ENCODE measurements around the gene ELMO1.

Gene ELMO1

DNA sequence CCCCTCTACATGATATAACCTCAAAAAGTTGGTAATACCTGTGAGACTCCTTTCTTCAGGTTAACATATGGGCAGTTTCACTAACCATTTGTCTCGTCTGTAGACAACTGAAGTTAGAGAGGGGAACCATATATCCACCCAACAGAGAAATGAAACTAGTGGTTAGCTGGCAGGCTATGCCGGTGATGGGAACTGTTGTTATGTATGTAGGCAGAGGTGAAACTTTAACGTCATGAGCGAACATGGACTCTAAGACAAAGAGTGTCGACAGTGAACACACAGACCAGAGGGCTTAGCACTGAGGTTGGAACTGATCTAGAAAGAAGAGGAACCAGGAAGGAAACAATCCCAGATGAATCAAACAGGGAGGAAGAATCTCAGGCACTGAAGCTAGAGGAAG, 112.4 kb downstream of the ELMO1 start:
- no peak overlapping the region for H3K4me3 ChIP-seq (ENCODE audit: low read depth in 1 of 2, low read length in 2 of 2)
- ATAC-seq (ENCODE audit: insufficient read depth, low read depth) = no peak

DNA sequence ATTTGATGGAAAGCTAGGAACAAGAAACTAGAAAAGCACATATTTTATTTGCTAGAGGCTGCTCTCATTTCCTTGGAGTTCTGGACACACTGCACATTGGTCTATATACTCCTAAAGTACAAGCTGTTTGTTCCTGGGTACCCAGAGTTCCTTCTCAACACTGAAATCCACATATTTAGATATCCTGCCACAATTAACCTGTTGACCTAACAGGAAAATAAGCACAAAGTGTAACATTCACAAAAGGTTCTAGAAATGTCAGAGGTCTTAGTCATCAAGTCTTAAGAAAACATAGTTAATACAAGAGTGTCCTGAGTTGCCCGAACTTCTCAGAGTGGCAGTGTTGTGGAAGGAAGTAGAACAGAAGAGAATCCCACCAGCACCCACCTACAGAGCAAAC, 115.6 kb downstream of the ELMO1 start:
- no peak overlapping the region for H3K9ac ChIP-seq (ENCODE audit: low read depth, low read length)
- no peak overlapping the region for H3K4me3 ChIP-seq (ENCODE audit: low read depth in 1 of 2, low read length in 2 of 2)
- no peaks in the 10 kb centered on the region for H3K4me1 ChIP-seq (ENCODE audit: insufficient read depth, low read length)
- H3K27me3 ChIP-seq (ENCODE audit: insufficient read depth, low read length, poor library complexity) = no peaks in the 10 kb centered on the region
- no peak overlapping the region for H3K4me2 ChIP-seq (ENCODE audit: insufficient read depth, low read length)
- peaks cover 60% of the 10 kb centered on the region for H3K36me3 ChIP-seq (ENCODE audit: insufficient read depth, low read length)
- TF ChIP-seq EZH2 (IDR thresholded peaks at IDR 0.05; ENCODE audit: borderline replicate concordance, low read depth, low read length, severe bottlenecking) = no peak
- TF ChIP-seq, protein P1, sequence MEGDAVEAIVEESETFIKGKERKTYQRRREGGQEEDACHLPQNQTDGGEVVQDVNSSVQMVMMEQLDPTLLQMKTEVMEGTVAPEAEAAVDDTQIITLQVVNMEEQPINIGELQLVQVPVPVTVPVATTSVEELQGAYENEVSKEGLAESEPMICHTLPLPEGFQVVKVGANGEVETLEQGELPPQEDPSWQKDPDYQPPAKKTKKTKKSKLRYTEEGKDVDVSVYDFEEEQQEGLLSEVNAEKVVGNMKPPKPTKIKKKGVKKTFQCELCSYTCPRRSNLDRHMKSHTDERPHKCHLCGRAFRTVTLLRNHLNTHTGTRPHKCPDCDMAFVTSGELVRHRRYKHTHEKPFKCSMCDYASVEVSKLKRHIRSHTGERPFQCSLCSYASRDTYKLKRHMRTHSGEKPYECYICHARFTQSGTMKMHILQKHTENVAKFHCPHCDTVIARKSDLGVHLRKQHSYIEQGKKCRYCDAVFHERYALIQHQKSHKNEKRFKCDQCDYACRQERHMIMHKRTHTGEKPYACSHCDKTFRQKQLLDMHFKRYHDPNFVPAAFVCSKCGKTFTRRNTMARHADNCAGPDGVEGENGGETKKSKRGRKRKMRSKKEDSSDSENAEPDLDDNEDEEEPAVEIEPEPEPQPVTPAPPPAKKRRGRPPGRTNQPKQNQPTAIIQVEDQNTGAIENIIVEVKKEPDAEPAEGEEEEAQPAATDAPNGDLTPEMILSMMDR (IDR thresholded peaks at IDR 0.05; ENCODE audit: borderline replicate concordance, extremely low read depth, low read length, poor library complexity, severe bottlenecking) = no peak
- H2AFZ ChIP-seq (ENCODE audit: low read depth, low read length) = no peak overlapping the region
- H3K27ac ChIP-seq (ENCODE audit: low read length) = no peak overlapping the region
- H3K79me2 ChIP-seq (ENCODE audit: insufficient read depth, low read length) = peaks cover 82% of the 10 kb centered on the region
- ATAC-seq (ENCODE audit: insufficient read depth, low read depth) (no peak), DNase-seq (no peak)
- H3K9me3 ChIP-seq (ENCODE audit: insufficient read depth, low read length, severe bottlenecking) = no peaks in the 10 kb centered on the region
- H4K20me1 ChIP-seq (ENCODE audit: insufficient read depth, low read length) = peaks cover 28% of the 10 kb centered on the region; the same call in 1 of the 2 replicates

More for the DNA sequence above, 112.4 kb downstream of the ELMO1 start:
- H3K27ac ChIP-seq (ENCODE audit: low read length) = no peak overlapping the region
- peaks cover 25% of the 10 kb centered on the region for H3K4me1 ChIP-seq (ENCODE audit: insufficient read depth, low read length)
- peaks cover 58% of the 10 kb centered on the region for H3K36me3 ChIP-seq (ENCODE audit: insufficient read depth, low read length)
- H3K4me2 ChIP-seq (ENCODE audit: insufficient read depth, low read length) = no peak overlapping the region
- no peaks in the 10 kb centered on the region for H3K27me3 ChIP-seq (ENCODE audit: insufficient read depth, low read length, poor library complexity)
- H2AFZ ChIP-seq (ENCODE audit: low read depth, low read length) = no peak overlapping the region
- peaks cover 34% of the 10 kb centered on the region; the same call in 1 of the 2 replicates for H4K20me1 ChIP-seq (ENCODE audit: insufficient read depth, low read length)
- H3K9ac ChIP-seq (ENCODE audit: low read depth, low read length) = no peak overlapping the region
- H3K79me2 ChIP-seq (ENCODE audit: insufficient read depth, low read length) = peaks cover 93% of the 10 kb centered on the region
- DNase-seq = no peak
- H3K9me3 ChIP-seq (ENCODE audit: insufficient read depth, low read length, severe bottlenecking) = no peaks in the 10 kb centered on the region
- TF ChIP-seq EZH2 (IDR thresholded peaks at IDR 0.05; ENCODE audit: borderline replicate concordance, low read depth, low read length, severe bottlenecking) = no peak
- TF ChIP-seq, protein P1 (IDR thresholded peaks at IDR 0.05; ENCODE audit: borderline replicate concordance, extremely low read depth, low read length, poor library complexity, severe bottlenecking) = no peak

DNA sequence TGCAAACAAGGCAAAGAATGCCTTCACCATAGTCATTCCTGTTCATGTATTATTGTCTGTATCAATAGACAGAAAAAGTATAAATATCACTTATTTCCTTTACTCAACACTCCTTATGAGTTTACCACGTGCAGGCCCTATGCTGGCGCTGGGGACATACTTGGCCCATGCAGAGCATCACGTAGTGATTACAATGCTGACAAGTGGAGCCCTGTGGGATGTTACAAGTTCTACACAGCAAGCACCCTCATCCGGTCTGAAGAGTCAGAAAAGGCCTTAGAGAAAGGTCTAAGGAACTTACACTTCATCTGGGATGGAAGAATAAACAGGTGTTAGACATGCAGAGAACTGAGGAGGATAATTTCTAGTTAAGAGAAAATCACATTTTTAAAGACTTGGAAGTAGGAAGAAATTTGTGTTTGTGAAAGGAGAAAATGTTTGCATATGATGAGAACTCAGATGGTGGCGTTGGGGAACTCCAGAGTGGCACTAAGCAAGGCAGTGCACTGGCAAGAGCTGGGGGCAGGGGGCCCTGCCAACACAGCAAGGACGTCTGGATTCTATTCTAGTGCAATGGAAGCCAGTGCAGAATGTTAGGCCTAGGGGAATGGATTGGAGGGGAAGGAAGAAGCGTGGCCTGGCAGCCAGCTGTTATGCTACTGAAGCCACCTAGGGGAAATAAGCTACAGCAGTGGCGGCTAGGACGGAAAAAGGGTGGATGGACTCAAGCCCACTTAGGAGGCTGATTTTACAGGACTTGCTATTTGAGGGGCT, 116.2 kb downstream of the ELMO1 start:
- DNase-seq (no peak), ATAC-seq (ENCODE audit: insufficient read depth, low read depth) (no peak)
- no peak overlapping the region for H3K4me2 ChIP-seq (ENCODE audit: insufficient read depth, low read length)
- no peak overlapping the region for H3K4me3 ChIP-seq (ENCODE audit: low read depth in 1 of 2, low read length in 2 of 2)
- H3K4me1 ChIP-seq (ENCODE audit: insufficient read depth, low read length) = no peaks in the 10 kb centered on the region
- H4K20me1 ChIP-seq (ENCODE audit: insufficient read depth, low read length) = peaks cover 24% of the 10 kb centered on the region; the same call in 1 of the 2 replicates
- H3K27me3 ChIP-seq (ENCODE audit: insufficient read depth, low read length, poor library complexity) = no peaks in the 10 kb centered on the region
- H2AFZ ChIP-seq (ENCODE audit: low read depth, low read length) = no peak overlapping the region
- no peak overlapping the region for H3K9ac ChIP-seq (ENCODE audit: low read depth, low read length)
- TF ChIP-seq, protein P1 (IDR thresholded peaks at IDR 0.05; ENCODE audit: borderline replicate concordance, extremely low read depth, low read length, poor library complexity, severe bottlenecking) = no peak
- TF ChIP-seq EZH2 (IDR thresholded peaks at IDR 0.05; ENCODE audit: borderline replicate concordance, low read depth, low read length, severe bottlenecking) = no peak
- no peaks in the 10 kb centered on the region for H3K9me3 ChIP-seq (ENCODE audit: insufficient read depth, low read length, severe bottlenecking)
- no peak overlapping the region for H3K27ac ChIP-seq (ENCODE audit: low read length)
- peaks cover 57% of the 10 kb centered on the region for H3K36me3 ChIP-seq (ENCODE audit: insufficient read depth, low read length)
- H3K79me2 ChIP-seq (ENCODE audit: insufficient read depth, low read length) = peaks cover 82% of the 10 kb centered on the region

All from DND-41 (cell line).